Activated CD8-positive, alpha-beta memory T cell treated with anti-CD3 and anti-CD28 coated beads, Interleukin-2, amount 50 U/mL, for 24 hours (primary cell): Measurements from ENCODE around the gene MUC4.
"Not testable (repeated sequence)": the region's sequence is repeated elsewhere in the genome, so short reads cannot be mapped to it uniquely, and the experiment has no call there.

Experiments used
- DNase-seq: peaks from one replicate; pipeline ENCODE4 v3.0.0-alpha.2; 2020; ENCODE audit errors: extremely low read depth

Gene MUC4

GRCh38 chr3:195744437-195744836, 67.3 kb downstream of the MUC4 start:
- no peak for DNase-seq

GRCh38 chr3:195739561-195740111, 72.1 kb downstream of the MUC4 start:
- no peak for DNase-seq

- DNase-seq = no peak
Measured at GRCh38 chr3:195738274-195739044, 73.3 kb downstream of the MUC4 start.

- not testable (repeated sequence) for DNase-seq
Measured at GRCh38 chr3:195737782-195738181, 73.9 kb downstream of the MUC4 start.

GRCh38 chr3:195736866-195737490, 74.8 kb downstream of the MUC4 start:
- no peak for DNase-seq

GRCh38 chr3:195735036-195735695, 76.6 kb downstream of the MUC4 start:
- no peak for DNase-seq

- DNase-seq = no peak
Measured at GRCh38 chr3:195732940-195733339, 78.8 kb downstream of the MUC4 start.

- no peak for DNase-seq
Measured at GRCh38 chr3:195731356-195731905, 80.3 kb downstream of the MUC4 start.

GRCh38 chr3:195729476-195730251, 82.1 kb downstream of the MUC4 start:
- no peak for DNase-seq

GRCh38 chr3:195728789-195729188, 82.9 kb downstream of the MUC4 start:
- not testable (repeated sequence) for DNase-seq

- no peak for DNase-seq
Measured at GRCh38 chr3:195727606-195728195, 84.0 kb downstream of the MUC4 start.

- not testable (repeated sequence) for DNase-seq
Measured at GRCh38 chr3:195725916-195726740, 85.6 kb downstream of the MUC4 start.

- not testable (repeated sequence) for DNase-seq
Measured at GRCh38 chr3:195724363-195724762, 87.4 kb downstream of the MUC4 start.

- not testable (repeated sequence) for DNase-seq
Measured at GRCh38 chr3:195722996-195723345, 88.8 kb downstream of the MUC4 start.

GRCh38 chr3:195722139-195722995, 89.4 kb downstream of the MUC4 start:
- DNase-seq = not testable (repeated sequence)

- DNase-seq = not testable (repeated sequence)
Measured at GRCh38 chr3:195720831-195721506, 90.8 kb downstream of the MUC4 start, which contains the start of gene MUC20. Gene MUC20 (plus strand): TSS chr3:195720978. CDS start chr3:195721008, 30 bp downstream.

- DNase-seq = not testable (repeated sequence)
Measured at GRCh38 chr3:195719514-195720254, 92.0 kb downstream of the MUC4 start.
